LoVo (cell line): ENCODE data around the gene CDC42EP2.
A peak's percentile ranks its signal among the peaks of the same experiment; 100 is the strongest.

Source experiments
- DNase-seq: peaks from one replicate; pipeline ENCODE4 v3.0.0-alpha.2; 2016; ENCODE audit warnings: low spot score

Gene CDC42EP2

GRCh38 chr11:65298131-65298535, 16.5 kb upstream of the CDC42EP2 start:
- no peak for DNase-seq

DNA sequence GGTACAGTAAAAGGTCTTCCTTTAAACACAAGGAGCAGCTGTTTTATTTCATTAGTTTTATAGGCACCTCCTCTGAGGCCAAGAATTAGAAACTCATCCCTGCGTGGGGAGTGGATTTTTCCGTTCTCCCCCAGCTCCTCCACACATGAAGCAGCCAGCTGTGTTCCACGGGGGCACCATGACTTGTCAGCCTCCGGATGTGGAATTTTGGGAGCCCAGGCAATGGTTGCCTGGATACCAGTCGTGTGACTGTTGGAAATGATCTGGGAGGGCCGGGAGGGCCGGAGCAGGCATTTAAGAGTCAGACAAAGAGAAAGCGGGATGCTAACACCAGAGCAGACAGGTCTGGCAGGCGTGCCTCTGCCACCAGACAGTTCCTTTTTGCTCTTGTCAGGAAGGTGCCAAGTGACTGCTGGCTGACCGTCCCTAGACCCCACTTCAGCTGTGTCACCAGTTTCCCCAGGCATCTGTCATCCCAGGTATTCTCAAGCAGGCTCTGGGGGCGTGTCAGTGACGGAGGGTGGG, 15.9 kb upstream of the CDC42EP2 start:
- no peak for DNase-seq

DNA sequence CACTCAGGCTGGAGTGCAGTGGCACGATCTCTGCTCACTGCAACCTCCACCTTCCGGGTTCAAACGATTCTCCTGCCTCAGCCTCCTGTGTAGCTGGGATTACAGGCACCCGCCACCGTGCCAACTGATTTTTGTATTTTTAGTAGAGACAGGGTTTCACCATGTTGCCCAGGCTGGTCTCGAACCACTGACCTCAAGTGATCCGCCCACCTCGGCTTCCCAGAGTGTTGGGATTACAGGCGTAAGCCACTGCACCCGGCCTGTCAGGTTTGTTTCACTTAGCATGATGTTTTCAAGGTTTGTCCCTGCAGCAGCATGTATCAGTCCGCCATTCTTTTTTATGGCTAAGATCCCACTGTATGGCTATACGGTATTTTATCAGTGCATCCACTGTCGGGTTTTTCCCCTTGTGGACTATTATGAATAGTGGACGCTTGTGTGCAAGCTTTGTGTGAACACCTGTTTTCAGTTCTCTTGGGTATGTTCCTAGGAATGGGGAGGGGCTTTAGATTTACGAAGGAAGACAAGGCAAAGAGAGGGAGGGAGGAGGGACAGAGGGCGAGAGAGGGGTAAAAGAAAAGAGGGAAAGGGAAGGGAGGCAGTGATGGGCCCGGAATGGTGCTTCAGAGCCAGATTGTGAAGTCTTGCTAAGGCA, 13.9 kb upstream of the CDC42EP2 start:
- no peak for DNase-seq

- no peak for DNase-seq
These were observed 13.0 kb upstream of the CDC42EP2 start for GRCh38 chr11:65301491-65302329.

- no peak for DNase-seq
These were observed 11.1 kb upstream of the CDC42EP2 start for GRCh38 chr11:65303555-65303954.

- no peak for DNase-seq
These were observed 10.6 kb upstream of the CDC42EP2 start for GRCh38 chr11:65304110-65304509.

DNA sequence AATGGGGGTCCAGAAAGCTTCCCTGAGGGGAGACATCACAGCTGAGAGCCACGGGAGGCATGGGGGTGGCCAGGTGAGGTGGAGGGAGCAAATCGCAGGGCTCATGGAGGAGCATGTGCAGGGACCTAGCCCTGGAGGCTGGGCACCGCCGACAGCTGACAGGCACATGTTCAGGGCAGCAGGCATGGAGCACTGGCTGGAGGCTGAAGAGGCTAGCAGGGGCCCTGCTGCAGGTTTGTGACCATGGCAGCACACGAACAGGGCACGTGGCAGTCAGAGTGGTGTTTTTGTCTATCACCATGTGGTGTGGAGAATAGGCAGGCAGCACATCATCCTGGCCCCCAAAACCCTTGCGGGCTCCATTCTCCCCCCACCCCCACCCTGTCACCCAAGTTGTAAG, 10.1 kb upstream of the CDC42EP2 start:
- DNase-seq = no peak

DNA sequence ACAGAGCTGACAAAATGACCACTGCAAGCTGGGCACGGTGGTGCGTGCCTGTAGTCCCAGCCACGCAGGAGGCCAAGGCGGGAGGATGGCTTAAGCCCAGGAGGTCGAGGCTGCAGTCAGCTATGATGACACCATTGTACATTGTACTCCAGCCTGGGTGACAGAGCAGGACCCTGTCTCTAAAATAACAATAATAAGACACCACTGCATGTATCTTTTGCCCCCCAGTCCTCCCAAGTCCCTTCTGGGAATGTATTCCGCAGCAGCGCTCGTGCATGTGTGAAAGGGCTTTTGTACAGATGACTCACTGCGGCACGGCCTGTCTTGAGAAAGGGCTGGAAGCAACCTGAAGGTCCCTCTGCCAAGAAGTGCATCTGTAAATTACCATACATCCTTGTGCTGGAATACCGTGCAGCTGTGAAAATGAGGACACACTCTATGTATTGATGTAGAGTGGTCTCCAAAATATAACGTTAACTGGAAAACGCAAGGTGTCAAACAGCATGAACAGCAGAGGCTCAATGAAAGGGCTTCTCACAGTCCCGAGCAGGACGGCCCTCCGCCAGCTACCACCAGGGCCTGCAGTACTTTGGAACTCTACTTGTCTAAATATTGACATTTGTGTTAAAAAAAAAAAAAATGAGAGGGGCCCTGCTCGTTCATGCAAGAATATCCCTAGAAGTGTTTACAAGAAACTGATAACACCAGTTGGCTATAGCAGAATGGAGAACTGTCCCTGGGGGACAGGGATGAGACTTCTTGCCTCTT, 9.0 kb upstream of the CDC42EP2 start:
- DNase-seq = no peak

GRCh38 chr11:65307298-65308229, 7.1 kb upstream of the CDC42EP2 start:
- DNase-seq = no peak

GRCh38 chr11:65308281-65308891, 6.3 kb upstream of the CDC42EP2 start:
- no peak for DNase-seq

- DNase-seq = no peak
These were observed 5.7 kb upstream of the CDC42EP2 start for GRCh38 chr11:65309006-65309405.

DNA sequence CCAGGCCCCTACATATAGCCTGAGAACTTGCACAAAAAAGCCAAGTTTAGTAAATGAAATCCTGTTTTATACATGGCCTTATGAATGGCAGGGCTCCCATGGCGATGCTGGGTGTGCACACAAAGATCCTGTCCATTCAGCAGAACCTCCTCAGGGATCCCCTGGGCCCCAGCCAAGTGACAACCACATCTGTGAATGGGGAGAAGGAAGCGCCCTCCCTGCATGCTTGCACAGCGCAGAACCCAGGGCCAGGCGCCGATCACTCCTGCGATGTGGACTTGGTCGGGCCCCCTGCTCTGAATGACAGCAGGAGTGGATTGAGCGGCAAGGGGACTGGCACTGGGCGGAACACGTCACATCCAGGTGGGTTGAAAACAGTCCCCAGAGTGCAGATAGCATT, 4.5 kb upstream of the CDC42EP2 start:
- DNase-seq = no peak

DNA sequence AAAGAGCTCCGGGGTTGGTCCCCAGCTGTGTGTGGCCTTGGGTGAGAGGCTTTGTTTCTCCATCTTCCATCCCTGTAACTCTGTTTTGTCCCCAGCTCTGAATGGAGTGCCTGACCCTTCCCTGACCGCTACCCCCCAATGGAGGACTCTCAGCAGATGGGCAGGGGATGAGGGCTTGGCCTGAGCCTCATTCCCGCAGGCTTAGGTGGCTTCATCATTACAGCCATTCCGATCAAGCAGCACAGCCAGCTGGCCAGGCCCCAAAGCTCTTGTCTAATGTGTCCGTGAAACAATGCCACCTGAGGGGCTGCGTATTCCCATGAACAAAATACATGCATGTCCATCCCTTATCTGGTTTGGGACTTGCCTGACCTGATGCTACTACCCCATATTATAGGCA, 3.9 kb upstream of the CDC42EP2 start:
- DNase-seq = no peak

DNA sequence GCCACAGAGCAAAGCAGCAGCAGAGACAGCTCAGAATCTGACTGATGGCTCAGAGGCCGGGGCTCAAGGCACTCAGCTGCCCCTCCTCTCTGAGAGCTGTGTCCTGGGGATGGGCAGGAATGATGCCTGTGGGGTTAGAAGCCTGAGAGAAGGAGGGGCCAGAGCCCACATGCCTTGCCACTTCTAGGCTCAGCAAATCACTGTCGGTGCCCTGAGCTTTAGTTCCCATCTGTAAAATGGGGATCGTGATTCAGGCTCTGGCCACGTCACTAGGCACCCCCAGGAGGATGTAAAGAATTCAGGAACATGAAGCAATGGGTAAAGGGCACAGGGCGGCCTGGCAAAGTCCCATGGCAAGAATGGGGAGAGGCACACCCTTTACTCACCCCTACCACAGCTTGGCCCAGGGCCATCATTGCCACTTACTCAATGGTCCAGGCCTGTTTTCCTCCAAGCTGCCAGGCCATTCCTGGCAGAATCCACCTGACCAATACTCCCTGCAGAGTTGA, 3.4 kb upstream of the CDC42EP2 start:
- no peak for DNase-seq

- DNase-seq = peak; percentile 81
These were observed 669 bp downstream of the CDC42EP2 start for GRCh38 chr11:65315204-65315865.

- DNase-seq = no peak
These were observed 1.2 kb downstream of the CDC42EP2 start for GRCh38 chr11:65315866-65316226.

DNA sequence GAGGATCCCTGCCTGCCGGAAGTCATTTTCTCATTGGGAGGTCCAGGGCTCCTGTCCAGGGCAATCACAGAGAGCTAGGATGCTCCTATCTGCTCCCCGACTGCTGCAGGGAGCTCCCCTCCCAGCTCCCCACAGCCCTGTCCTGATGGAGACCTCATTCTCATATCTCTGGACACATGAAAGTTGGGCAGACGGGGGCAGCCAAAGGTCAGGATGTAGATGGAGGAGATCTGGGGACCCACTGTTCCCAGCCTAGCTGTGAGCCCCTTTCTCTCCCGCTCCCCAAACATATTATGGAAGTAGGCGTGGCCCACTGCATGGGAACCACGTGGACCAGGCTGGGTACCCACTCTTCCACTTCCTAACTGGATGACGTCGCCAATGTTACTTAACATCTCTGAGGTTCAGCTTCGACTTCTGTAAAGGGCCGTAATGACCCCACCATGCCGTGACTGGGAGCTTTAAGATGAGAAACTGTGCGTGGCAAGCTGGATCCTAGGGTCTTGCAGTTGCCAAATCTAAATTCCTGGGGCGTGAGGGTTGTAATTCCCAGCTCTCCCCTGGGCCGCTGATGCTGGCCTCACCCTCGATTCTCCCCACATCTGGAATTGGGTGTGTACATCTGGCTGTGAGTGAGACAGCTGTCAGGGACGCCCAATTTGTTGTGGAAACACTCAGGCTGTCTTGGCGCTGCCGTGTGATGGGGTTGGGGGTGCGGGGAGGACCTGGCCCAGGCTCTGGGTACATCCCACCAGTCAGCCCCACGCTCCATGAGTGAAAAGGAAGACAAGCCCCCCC, 1.8 kb downstream of the CDC42EP2 start:
- no peak for DNase-seq

- no peak for DNase-seq
These were observed 2.5 kb downstream of the CDC42EP2 start for GRCh38 chr11:65317025-65317786.
